Inferior parietal cortex (tissue), 1 donor: ENCODE results near the gene GIMAP8.

Experiments used
- DNase-seq: peaks from one replicate; pipeline ENCODE4 v3.0.0-alpha.2; 2016; ENCODE audit errors: extremely low spot score

The GIMAP8 gene

DNA sequence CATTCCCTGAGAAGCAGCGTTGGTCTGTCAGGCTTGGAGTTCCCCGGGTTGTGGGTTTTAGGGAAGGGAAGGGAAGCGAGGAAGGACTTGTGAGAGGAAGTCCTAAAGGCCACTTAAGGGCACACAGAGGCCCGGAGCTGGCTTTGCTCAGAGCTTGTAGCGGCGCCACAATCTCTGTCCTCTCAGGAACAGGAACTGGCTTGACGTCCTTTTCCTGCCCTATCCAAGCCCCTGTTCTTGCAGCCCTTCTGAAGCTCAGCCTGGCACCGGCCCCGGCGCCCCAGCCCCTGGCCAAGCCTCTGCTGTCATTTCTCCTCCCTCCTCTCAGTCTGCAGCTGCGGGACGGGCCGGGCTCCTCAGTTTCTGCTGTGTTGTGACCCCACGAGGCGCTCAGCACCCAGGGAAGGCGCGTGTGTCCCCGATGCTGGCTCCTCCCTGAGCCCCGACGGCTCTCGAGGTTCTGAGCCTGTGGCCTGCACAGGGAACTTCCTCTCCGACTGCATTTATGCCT lies at the start of gene GIMAP8:
TSS of gene GIMAP8 (plus strand) at position 140 of the 511 bp plus-strand sequence. CDS start 16,069 bp downstream, outside the sequence.
- DNase-seq: no peak

DNA sequence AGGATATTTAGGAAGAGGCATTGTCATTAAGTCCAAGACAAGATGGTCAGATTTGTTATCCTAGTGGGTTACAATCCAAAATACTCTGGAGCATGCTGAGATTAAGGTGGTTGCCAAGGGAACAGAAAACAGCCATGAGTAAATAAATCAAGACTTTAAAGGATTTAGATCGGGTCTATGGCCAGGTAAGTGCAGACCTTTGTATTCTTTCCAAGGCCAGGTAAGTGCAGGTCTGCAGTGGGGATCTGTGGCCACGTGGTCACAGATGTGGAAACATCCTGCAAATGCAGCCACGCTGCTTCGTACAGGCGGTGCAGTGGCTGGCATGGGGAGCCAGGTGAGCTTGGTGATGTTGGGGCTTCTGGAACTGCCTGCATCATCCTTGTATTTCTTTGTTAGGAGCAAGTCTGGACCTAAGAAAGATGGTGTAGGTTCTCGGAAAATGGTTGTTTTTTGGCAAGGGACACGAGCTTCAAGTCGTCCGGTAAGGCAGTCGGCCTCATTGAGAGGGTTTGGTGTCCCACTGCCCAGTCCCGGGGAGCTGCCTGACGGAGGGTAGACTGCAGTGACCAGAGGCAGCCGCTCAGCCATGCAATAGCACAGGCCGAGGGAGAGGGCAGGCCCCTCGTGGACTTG lies 49.5 kb upstream of the GIMAP8 start:
- DNase-seq: no peak

GRCh38 chr7:150401424-150401790 lies 49.0 kb upstream of the GIMAP8 start:
- no peak for DNase-seq

- no peak for DNase-seq
Measured at GRCh38 chr7:150401861-150402631, 48.4 kb upstream of the GIMAP8 start.

- no peak for DNase-seq
Measured at GRCh38 chr7:150402671-150403321, 47.6 kb upstream of the GIMAP8 start.

- no peak for DNase-seq
Measured at GRCh38 chr7:150403376-150404171, 46.9 kb upstream of the GIMAP8 start.

- no peak for DNase-seq
Measured at GRCh38 chr7:150404172-150404804, 46.1 kb upstream of the GIMAP8 start.

DNA sequence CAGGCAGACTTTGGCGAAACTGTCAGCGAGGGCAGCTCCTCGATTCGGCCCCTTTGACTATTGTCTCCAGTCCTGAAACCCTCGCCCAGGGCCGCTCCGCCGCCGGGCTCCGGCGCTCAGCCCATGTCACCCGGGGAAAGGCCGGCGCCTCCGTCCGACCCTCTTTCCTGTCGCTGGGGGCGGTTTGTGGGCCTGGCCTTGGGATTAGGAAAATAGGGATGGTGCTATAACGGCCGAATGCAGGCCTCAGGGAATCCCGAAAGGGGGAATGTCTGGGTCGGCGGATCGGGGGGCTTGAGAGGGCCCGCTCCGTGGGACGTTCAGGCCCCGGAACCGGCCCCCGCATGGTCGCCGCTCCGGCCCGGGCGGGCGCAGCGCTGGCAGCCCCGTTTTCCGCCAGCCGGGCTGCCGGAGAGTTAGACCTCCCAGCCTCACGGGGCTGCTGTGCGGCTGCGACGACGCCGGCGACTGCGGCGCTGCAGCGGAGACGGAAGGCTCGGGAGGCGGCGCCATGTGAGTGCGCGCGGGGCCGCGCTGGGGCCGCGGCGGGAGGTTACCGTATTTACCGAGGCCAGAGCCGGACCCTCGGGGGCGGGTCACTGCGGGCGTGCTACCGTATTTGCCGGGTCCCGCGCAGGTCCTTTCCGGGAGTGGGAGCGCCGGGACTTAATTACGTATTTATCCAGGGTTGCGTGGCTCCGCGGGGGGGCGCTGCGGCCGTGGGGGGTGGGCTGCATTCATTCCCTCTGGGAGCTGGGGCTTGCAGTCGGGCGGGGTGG lies 45.4 kb upstream of the GIMAP8 start:
- peak; percentile 86 for DNase-seq

DNA sequence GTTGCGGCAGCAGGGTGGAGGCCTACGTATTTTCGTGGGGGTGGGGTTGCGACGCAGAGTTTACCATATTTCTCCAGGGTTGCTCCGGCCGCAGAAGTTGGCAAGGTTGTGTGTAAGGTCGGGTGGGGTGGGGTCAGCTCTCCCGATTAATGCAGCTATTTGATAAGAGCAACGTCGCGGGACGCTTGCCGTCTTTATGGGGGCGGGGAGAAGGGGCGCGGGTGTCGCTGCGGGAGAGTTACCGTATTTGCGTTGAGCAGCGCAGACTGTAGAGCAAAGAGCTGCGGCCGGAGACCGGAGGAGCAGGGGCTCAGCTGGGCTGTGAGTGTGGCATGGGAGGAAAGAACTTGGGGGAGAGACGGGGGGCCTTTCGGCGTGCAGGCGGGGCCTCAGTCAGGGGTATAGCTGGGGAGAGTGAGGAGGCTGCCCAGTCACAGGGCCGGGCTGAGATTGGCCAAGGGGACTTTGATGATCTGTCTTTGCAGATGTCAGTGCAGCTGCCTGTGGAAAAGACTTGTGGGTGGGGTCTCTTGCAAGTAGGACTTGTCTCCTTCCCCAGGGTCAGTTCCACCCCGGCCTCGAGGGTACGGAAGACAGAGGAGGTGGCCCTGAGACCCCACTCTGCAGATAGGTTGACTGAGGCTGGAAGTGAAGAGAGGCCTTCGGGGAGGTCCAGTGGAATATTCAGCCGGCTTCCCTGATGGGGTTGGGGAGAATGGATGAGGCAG lies 44.7 kb upstream of the GIMAP8 start:
- DNase-seq: peak; percentile 20

- no peak for DNase-seq
Measured at GRCh38 chr7:150406312-150406566, 44.2 kb upstream of the GIMAP8 start.

DNA sequence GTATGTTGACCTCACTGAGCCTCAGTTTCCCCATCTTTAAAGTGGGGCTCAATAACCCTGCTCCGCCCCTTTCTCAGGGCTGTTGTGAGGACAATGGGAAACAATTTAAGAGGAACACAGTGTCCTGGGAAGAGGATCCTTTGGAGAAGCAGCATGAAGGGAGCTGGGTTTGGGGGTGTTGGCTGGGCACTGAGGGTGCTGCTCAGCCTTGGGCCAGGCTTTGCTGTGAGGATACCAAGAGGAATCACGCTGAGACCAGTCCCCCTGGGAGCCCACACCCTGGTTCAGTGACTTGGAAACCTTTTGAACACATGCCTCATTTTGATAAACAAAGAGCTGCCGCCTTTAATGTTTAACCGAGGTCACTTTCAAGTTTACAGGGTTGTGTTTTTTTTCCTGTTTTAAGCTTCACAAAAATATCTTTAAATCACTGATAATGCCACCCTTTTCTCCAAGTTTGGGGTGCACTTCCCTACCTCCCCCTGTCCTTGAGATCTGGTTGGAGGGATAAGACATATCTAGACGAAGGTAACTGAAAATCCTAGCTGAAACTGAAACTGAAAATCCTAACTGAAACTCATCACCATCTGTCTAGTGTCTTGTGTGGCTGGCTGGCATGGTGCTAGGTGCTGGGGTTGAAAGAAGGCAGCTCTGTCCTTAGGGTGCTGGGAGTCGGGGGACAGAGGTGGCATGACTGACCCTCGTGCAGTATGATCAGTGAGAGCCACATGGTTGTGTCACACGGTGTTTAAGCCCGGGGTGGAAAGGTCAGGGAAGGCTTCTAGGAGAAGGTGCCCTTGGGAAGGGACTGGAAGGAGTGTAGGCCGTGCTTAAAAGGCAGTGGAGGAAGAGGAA lies 43.6 kb upstream of the GIMAP8 start:
- no peak for DNase-seq

GRCh38 chr7:150407588-150408392 lies 42.6 kb upstream of the GIMAP8 start:
- DNase-seq: no peak

DNA sequence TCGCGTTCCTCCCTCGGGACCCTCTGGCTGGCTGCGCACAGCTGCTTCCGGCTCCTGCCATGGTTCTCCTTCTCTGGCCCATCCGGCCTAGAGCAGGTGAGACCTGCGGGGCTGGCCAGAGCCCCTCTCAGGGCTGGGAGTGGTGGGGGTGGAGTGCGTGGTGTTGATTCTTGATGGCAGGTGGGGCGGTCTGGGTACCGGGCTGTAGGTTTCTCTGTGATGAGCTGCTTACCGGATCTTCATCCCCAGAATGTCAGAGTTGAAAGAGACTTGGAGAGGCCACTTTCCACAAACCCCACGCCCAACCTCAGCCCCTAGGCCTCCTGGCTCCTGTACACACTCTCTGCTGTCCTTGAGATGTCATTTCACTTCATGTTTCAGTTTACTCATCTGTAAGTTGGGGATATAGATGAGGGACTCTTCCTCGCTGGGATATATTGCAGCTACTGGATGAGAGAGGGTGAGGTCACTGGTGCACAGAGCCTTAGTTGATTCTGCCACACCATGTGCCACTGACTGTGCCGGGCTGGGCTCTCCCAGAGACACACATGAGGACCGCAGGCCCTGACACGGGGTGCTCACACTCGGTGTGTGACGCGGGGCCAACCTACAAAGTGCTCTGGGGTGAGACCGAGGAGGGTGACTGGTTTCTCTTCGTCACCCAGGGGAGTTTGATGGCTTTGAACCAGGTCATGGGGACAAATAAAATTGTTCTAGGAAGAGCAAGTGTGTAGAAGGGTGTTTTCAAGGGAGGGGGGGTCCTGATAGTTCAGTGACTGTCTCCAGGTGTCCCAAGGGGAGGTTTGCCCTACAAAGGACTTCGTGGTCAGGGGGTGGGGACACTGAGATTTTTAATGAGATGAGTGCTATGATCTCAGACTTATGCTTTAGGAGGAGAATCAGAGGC lies 41.8 kb upstream of the GIMAP8 start:
- DNase-seq: no peak

GRCh38 chr7:150409300-150410030 lies 41.0 kb upstream of the GIMAP8 start:
- DNase-seq: no peak

DNA sequence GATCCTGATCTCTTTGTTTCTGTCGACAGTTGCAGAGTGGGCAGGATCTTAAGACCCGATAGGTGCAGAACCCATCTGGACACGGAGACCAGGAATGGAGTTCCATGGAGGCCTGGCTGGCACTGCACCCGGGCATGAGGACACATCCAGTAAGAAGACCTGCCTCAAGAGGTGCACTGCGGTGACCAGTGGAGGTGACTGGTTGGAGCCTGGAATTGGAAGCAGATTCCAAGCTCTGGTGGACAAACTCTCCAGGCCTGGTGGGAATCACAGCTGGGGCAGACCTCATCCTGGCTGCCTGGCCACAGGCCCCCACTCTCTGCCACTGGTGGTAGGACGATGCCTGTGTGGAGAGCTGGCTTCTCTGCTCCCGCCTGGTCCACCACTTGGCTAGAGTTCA lies 40.3 kb upstream of the GIMAP8 start:
- DNase-seq: no peak

DNA sequence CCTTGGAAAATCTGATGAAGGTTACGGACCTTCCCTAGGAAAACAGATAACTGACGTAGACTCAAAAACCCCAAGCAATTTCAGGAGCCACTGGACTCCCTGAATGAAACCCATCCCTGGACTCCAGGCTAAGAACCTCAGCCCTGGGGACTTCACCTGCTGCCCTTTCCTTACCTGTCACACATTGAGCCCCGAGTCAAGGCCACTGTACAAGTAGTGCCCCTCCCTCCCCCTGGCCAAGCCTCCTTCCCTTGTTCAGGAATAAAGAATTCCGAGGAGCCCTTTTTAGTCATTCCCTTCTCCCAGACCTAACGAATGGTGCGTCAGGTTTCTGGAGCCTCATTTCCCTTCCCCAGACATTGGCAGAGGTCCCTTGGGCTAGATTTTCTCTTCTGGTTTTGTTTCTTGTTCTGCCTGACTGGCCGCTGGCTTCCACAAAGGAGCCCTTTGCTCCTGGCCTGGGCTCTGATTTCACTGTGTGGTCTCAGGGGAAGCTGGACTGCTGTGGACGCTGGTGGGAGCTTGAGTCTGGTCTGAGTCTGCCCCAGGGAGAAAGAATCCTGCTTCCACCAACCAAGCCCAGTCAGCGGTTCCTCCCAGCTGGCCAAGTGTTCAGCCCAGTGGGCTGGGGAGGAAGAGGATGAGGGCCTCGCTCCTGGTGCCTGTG lies 39.6 kb upstream of the GIMAP8 start:
- DNase-seq: no peak
